H9 (cell line): ENCODE measurements around the gene POLR2H. TPM values are rescaled to one million over a fixed set of nuclear protein-coding genes. Genes with fewer than 3 reads are reported as not detected.

ENCODE experiments used
- DNase-seq: peaks from one replicate; pipeline ENCODE4 v3.0.0-alpha.2; 2017
- H2AFZ ChIP-seq: one replicate; pipeline ENCODE4 v1.6.1; 2013; ENCODE audit warnings: mild to moderate bottlenecking, low read length, control low read depth, moderate library complexity
- H2AK5ac ChIP-seq: 2 replicates; pipeline ENCODE4 v1.6.1; 2013; ENCODE audit warnings: low read length, control low read depth, mixed read lengths; ENCODE audit not compliant: insufficient read length
- H2BK120ac ChIP-seq: one replicate; pipeline ENCODE4 v1.6.1; 2013; ENCODE audit warnings: low read depth, mild to moderate bottlenecking, low read length, control low read depth, inconsistent platforms; ENCODE audit not compliant: poor library complexity, severe bottlenecking
- H2BK12ac ChIP-seq: 2 replicates; pipeline ENCODE4 v1.6.1; 2013; ENCODE audit warnings: low read length, control low read depth, mixed read lengths, low read depth; ENCODE audit not compliant: insufficient read length
- H2BK15ac ChIP-seq: 2 replicates; pipeline ENCODE4 v1.6.1; 2013; ENCODE audit warnings: low read depth, low read length, control low read depth
- H2BK20ac ChIP-seq: one replicate; pipeline ENCODE4 v1.6.1; 2013; ENCODE audit warnings: low read depth, mild to moderate bottlenecking, low read length, control low read depth, inconsistent platforms; ENCODE audit not compliant: poor library complexity, severe bottlenecking
- H2BK5ac ChIP-seq: 2 replicates; pipeline ENCODE4 v1.6.1; 2013; ENCODE audit warnings: low read length, control low read depth, mixed read lengths; ENCODE audit not compliant: insufficient read length
- H3K14ac ChIP-seq: 2 replicates; pipeline ENCODE4 v1.6.1; 2013; ENCODE audit warnings: low read length, control low read depth; ENCODE audit not compliant: insufficient read depth
- H3K18ac ChIP-seq: 2 replicates; pipeline ENCODE4 v1.6.1; 2013; ENCODE audit warnings: low read depth, mild to moderate bottlenecking, mixed read lengths, low read length, control low read depth; ENCODE audit not compliant: insufficient read length
- H3K23ac ChIP-seq: 2 replicates; pipeline ENCODE4 v1.6.1; 2013; ENCODE audit warnings: low read length, control low read depth, mixed read lengths, low read depth; ENCODE audit not compliant: insufficient read length
- H3K23me2 ChIP-seq: 2 replicates; pipeline ENCODE4 v1.6.1; 2013; ENCODE audit warnings: low read depth, mild to moderate bottlenecking, mixed read lengths, low read length, control low read depth; ENCODE audit not compliant: insufficient read length, poor library complexity, severe bottlenecking
- H3K27ac ChIP-seq: 2 replicates; pipeline ENCODE4 v1.5.1; 2013; ENCODE audit warnings: low read length, control low read depth, mixed read lengths, low read depth; ENCODE audit not compliant: insufficient read length
- H3K27me3 ChIP-seq: 2 replicates; pipeline ENCODE4 v1.6.1; 2013; ENCODE audit warnings: low read length, control low read depth, inconsistent platforms; ENCODE audit not compliant: insufficient read depth
- H3K4ac ChIP-seq: 2 replicates; pipeline ENCODE4 v1.6.1; 2013; ENCODE audit warnings: low read depth, mild to moderate bottlenecking, control low read depth, inconsistent platforms, low read length, moderate library complexity
- H3K4me1 ChIP-seq: 2 replicates; pipeline ENCODE4 v1.6.1; 2013; ENCODE audit warnings: low read length, control low read depth, inconsistent platforms; ENCODE audit not compliant: insufficient read depth
- H3K4me2 ChIP-seq: 2 replicates; pipeline ENCODE4 v1.6.1; 2013; ENCODE audit warnings: low read length, control low read depth, mixed read lengths; ENCODE audit not compliant: insufficient read length, insufficient read depth
- H3K56ac ChIP-seq: 2 replicates; pipeline ENCODE4 v1.6.1; 2013; ENCODE audit warnings: low read depth, mild to moderate bottlenecking, mixed read lengths, low read length, control low read depth; ENCODE audit not compliant: insufficient read length
- H3K79me1 ChIP-seq: 2 replicates; pipeline ENCODE4 v1.6.1; 2013; ENCODE audit warnings: low read depth, mild to moderate bottlenecking, moderate library complexity, low read length, control low read depth, inconsistent platforms; ENCODE audit not compliant: insufficient read depth, poor library complexity, severe bottlenecking
- H3K79me2 ChIP-seq: 2 replicates; pipeline ENCODE4 v1.6.1; 2013; ENCODE audit warnings: low read length, control low read depth, inconsistent platforms; ENCODE audit not compliant: insufficient read depth
- H3K9ac ChIP-seq: 2 replicates; pipeline ENCODE4 v1.6.1; 2013; ENCODE audit warnings: low read length, control low read depth, mixed read lengths; ENCODE audit not compliant: insufficient read length; ENCODE audit errors: extremely low read depth
- H3K9me3 ChIP-seq: one replicate; pipeline ENCODE4 v1.6.1; 2013; ENCODE audit warnings: low read depth, low read length, inconsistent platforms; ENCODE audit not compliant: control insufficient read depth
- H3T11ph ChIP-seq: one replicate; pipeline ENCODE4 v1.6.1; 2013; ENCODE audit warnings: mild to moderate bottlenecking, low read length, control low read depth, inconsistent platforms
- H4K20me1 ChIP-seq: one replicate; pipeline ENCODE4 v1.6.1; 2013; ENCODE audit not compliant: control insufficient read depth, insufficient read length, insufficient read depth
- H4K5ac ChIP-seq: 2 replicates; pipeline ENCODE4 v1.6.1; 2013; ENCODE audit warnings: low read depth, mild to moderate bottlenecking, mixed read lengths, low read length, control low read depth; ENCODE audit not compliant: insufficient read length
- H4K8ac ChIP-seq: replicated peaks from 2 replicates; pipeline ENCODE4 v1.6.1; 2013; ENCODE audit warnings: low read length, control low read depth, mixed read lengths, low read depth; ENCODE audit not compliant: insufficient read length
- H4K91ac ChIP-seq: 2 replicates; pipeline ENCODE4 v1.6.1; 2013; ENCODE audit warnings: low read depth, mild to moderate bottlenecking, moderate library complexity, mixed read lengths, low read length, control low read depth; ENCODE audit not compliant: insufficient read length
- H3K27ac Mint-ChIP-seq, 3 experiments: 2 replicates in 2 of 3; 3 replicates in 1 of 3; pipeline ENCODE4 v1.8.0; 2020 to 2021; ENCODE audit warnings: mixed read lengths in 3 of 3, mild to moderate bottlenecking in 1 of 3, moderate library complexity in 1 of 3
- H3K27me3 Mint-ChIP-seq: 2 replicates; pipeline ENCODE4 v1.8.0; 2021; ENCODE audit warnings: low read depth, mild to moderate bottlenecking, moderate library complexity, mixed read lengths
- H3K36me3 Mint-ChIP-seq, 3 experiments: 2 replicates in 2 of 3; 3 replicates in 1 of 3; pipeline ENCODE4 v1.8.0; 2020 to 2021; ENCODE audit warnings: low read depth in 3 of 3, mixed read lengths in 3 of 3; ENCODE audit not compliant: insufficient read depth in 1 of 3
- H3K4me1 Mint-ChIP-seq, 2 experiments: 2 replicates each; pipeline ENCODE4 v1.8.0; 2020; ENCODE audit warnings: mixed read lengths in 2 of 2
- H3K4me3 Mint-ChIP-seq, 2 experiments: 2 replicates in 1 of 2; 3 replicates in 1 of 2; pipeline ENCODE4 v1.8.0; 2020 to 2021; ENCODE audit warnings: mild to moderate bottlenecking in 2 of 2, mixed read lengths in 2 of 2, moderate library complexity in 1 of 2
- H3K9me3 Mint-ChIP-seq, 2 experiments: 2 replicates in 1 of 2; 3 replicates in 1 of 2; pipeline ENCODE4 v1.8.0; 2020; ENCODE audit warnings: mild to moderate bottlenecking in 2 of 2, mixed read lengths in 2 of 2, moderate library complexity in 1 of 2
- WGBS: extraction: QIAGEN DNeasy Blood & Tissue Kit; methylation state at CpG from one replicate; pipeline ENCODE4 v1.1.7; 2013; ENCODE audit warnings: missing lambda C conversion rate, low lambda C conversion rate, mixed read lengths; ENCODE audit not compliant: insufficient read length; ENCODE audit errors: extremely low coverage; 5-methylcytosine and 5-hydroxymethylcytosine counted together
- total RNA-seq: library from RNA; stranded (reverse); gene quantifications from 2 replicates; pipeline ENCODE4 v1.2.1, GENCODE V29; 2021
- TF ChIP-seq, protein P1 (sequence below): fragments of 200-600 bp; sonication (generic); conservative IDR thresholded peaks from 3 replicates; pipeline ENCODE4 v1.8.0; 2021; ENCODE audit warnings: antibody characterized with exemption, mild to moderate bottlenecking

POLR2H gene
- total RNA-seq, 1 experiment from 2014 or later, result 115 TPM

DNA sequence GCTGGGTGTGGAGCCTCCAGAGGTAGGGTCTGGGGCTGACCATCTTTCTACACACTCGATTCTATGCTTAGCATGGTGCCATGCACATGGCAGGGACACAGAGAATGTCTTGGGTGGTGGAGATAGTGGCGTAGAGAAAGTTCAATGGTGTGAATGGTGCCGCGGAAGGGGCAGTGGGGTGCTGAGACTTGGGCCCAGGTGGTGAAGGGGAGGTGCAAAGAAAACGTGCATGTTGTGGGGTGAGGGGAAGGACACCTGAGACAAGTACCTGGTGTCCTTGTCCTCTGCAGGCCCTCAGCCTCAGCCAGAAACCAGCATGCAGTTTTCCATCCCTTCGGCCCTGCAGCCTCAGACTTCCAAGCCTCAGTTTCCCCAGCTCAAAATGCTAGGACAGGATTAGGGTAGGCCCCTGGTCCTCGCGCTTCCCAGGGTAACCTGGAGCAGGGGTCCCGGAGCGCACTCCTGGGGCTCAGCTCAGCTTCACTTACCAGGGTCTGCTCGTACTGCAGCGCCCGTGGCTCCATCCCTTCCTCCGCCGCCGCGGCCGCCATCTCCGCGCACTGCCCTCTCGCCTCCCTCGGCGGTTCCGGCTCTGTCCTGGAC is 480 bp upstream of the POLR2H start:
- no peak overlapping the region for H4K5ac ChIP-seq
- no peak overlapping the region for H2BK120ac ChIP-seq
- H3K56ac ChIP-seq, result no peak overlapping the region
- no CpG with 5 or more reads among the region's 24 CpGs for WGBS
- no peak overlapping the region for H2BK12ac ChIP-seq
- peaks cover 8% of the 10 kb centered on the region for H3K27me3 Mint-ChIP-seq
- peaks cover 2% of the 10 kb centered on the region for H4K20me1 ChIP-seq
- H2BK15ac ChIP-seq, result no peak overlapping the region
- no peaks in the 10 kb centered on the region; the same call in 1 of the 2 replicates for H3K27me3 ChIP-seq
- H3K27ac Mint-ChIP-seq, result peak overlapping the region in 1 of 3 experiments; percentile 93; a peak in 2 of 7 replicates
- H3K18ac ChIP-seq, result no peak overlapping the region
- no peak overlapping the region for H3K4ac ChIP-seq
- H3K4me1 ChIP-seq, result peaks cover 2% of the 10 kb centered on the region; the same call in 1 of the 2 replicates
- H2BK5ac ChIP-seq, result no peak overlapping the region
- no peak overlapping the region for H4K8ac ChIP-seq
- no peak overlapping the region for H4K91ac ChIP-seq
- peak overlapping the region; percentile 70 for H3K4me2 ChIP-seq
- no peaks in the 10 kb centered on the region; the same call in 1 of the 2 replicates for H3K79me2 ChIP-seq
- peaks cover 25% of the 10 kb centered on the region for H3K23me2 ChIP-seq
- peak overlapping the region; percentile 62 to 90 for H3K4me3 Mint-ChIP-seq
- no peaks in the 10 kb centered on the region for H3K79me1 ChIP-seq
- H3K9me3 ChIP-seq, result no peaks in the 10 kb centered on the region
- H3K9me3 Mint-ChIP-seq, result no peaks in the 10 kb centered on the region
- H3K9ac ChIP-seq, result peak overlapping the region; percentile 38
- H2BK20ac ChIP-seq, result no peak overlapping the region
- peaks cover 21 to 42% (median 39%) of the 10 kb centered on the region in 3 experiments; a peak in 6 of 7 replicates for H3K36me3 Mint-ChIP-seq
- H3K14ac ChIP-seq, result 0 out of 2 replicates have a peak overlapping the region, but pooled peaks have one; percentile 26
- no peak overlapping the region for H2AK5ac ChIP-seq
- H2AFZ ChIP-seq, result no peak overlapping the region
- H3K4me1 Mint-ChIP-seq, result peaks cover 23 to 26% of the 10 kb centered on the region in 2 experiments
- no peak overlapping the region for H3K23ac ChIP-seq
- TF ChIP-seq, protein P1, sequence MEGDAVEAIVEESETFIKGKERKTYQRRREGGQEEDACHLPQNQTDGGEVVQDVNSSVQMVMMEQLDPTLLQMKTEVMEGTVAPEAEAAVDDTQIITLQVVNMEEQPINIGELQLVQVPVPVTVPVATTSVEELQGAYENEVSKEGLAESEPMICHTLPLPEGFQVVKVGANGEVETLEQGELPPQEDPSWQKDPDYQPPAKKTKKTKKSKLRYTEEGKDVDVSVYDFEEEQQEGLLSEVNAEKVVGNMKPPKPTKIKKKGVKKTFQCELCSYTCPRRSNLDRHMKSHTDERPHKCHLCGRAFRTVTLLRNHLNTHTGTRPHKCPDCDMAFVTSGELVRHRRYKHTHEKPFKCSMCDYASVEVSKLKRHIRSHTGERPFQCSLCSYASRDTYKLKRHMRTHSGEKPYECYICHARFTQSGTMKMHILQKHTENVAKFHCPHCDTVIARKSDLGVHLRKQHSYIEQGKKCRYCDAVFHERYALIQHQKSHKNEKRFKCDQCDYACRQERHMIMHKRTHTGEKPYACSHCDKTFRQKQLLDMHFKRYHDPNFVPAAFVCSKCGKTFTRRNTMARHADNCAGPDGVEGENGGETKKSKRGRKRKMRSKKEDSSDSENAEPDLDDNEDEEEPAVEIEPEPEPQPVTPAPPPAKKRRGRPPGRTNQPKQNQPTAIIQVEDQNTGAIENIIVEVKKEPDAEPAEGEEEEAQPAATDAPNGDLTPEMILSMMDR, result no peak
- H3T11ph ChIP-seq, result no peak overlapping the region
- no peak for DNase-seq
- no peak overlapping the region for H3K27ac ChIP-seq
